ENCODE results near the gene ZFX.
"Not testable (repeated sequence)": the region's sequence is repeated elsewhere in the genome, so short reads cannot be mapped to it uniquely, and the experiment has no call there.

Gene ZFX

DNA sequence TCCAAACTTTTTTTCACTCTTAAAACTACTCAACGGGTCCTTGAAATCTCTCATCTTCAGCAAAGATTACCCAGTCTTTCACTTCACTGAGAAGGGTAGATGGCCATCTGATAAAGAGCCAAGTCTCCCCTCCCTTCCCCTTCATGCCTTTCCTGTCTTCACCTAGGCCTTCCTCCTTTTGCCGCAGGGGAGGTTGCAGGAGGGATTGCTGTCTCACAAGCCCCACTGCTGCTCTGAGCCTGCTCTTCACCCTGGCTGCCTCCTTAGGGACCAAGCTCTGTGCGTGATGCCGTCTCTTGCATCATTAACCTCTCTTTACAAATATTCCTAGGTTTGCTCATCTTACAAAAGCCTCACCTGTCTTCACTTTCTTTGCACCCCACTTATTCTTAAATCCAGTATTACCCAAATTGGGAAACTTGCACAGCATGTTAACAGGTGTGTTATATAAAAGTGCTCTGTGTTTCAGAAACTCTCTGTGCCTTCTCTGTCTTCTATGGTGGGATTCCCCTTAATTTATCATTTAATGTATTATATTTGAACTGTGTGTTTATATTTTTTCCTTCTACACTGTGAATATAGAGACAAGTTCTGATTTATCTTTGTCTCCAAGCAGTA is 3.8 kb downstream of the ZFX start:
- no peak for DNase-seq

- DNase-seq: no peak
Observed at GRCh38 chrX:24153796-24154189, 4.3 kb downstream of the ZFX start.

DNA sequence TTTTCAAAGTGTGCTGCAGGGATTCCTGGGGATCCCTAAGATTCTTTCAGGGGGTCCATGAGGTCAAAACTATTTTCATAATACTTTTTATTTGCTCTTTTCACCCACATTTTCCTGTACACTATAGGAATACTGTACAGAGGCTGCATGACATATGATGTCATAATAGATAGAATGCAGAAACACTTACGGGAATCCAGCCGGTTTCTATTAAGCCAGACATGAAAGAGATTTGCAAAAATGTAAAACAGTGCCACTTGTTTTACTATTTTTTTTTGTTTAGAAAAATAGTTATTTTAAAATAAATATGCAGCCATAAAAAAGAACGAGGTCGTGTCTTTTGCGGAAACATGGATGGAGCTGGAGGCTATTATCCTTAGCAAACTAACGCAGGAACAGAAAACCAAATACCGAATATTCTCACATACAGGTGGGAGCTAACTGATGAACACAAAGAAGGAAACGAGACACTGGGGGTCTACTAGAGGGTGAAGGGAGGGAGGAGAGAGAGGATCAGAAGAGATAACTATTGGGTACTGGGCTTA is 5.0 kb downstream of the ZFX start:
- no peak for DNase-seq

GRCh38 chrX:24155747-24156146 is 6.2 kb downstream of the ZFX start:
- DNase-seq: not testable (repeated sequence)

DNA sequence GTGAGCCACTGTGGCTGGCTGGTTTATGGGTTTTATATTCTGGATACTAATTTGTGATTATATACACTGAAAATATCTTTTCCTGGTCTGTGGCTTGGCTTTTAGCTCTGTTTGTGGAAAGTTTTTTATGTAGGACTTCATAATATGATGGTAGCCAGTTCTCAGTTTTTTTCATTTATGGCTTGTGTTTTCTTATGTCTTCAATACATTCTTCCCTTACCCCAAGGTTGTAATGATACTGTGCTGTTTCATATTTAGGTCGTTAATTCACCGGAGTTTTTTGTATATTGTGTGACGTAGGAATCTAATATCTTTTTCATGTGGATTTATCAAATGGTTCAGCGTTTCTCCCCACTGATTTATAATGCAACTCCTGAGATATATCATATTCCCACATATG is 6.6 kb downstream of the ZFX start:
- no peak for DNase-seq

DNA sequence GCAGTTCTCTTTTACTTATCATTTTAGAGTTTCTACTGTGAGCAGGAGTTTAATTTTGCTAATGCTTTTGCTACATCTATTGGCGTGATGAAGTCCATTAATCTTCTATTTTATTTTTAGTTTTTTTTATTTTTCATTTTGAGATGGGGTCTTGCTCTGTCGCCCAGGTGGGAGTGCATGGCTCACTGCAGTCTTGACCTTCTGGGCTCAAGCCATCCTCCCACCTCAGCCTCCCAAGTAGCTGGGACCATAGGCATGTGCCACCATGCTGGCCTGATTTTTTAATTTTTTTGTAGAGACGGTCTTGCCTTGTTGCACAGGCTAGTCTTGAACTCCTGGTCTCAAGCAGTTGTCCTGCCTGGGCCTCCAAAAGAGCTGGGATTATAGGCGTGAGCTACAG is 9.4 kb downstream of the ZFX start:
- no peak for DNase-seq

- no peak for DNase-seq
Observed at GRCh38 chrX:24166078-24166477, 16.5 kb downstream of the ZFX start.

- no peak for DNase-seq
Observed at GRCh38 chrX:24167719-24168472, 18.4 kb downstream of the ZFX start.

- DNase-seq: no peak
Observed at GRCh38 chrX:24168807-24169206, 19.3 kb downstream of the ZFX start.

DNA sequence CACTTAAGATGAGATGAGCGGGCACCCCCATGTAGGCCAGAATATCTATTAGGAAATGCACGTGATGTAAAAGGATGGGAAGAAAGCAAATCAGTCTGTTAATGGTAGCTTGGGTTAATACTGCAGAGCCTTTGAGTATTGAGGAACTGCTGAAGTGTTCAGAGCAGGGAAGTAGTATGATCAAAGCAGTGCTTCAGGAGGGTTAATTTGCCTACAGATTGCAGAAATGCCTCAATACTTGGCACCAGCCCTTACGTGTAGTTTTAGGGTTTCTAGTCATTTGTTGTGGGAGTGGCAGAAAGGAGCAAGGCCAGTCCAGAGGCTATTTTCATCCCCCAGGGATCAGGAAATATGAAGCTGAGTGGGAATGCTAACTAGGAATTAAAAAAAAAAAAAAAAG is 19.7 kb downstream of the ZFX start:
- no peak for DNase-seq

- DNase-seq: no peak
Observed at GRCh38 chrX:24173115-24173847, 23.8 kb downstream of the ZFX start.

- DNase-seq: no peak
Observed at GRCh38 chrX:24175276-24175675, 25.7 kb downstream of the ZFX start.

DNA sequence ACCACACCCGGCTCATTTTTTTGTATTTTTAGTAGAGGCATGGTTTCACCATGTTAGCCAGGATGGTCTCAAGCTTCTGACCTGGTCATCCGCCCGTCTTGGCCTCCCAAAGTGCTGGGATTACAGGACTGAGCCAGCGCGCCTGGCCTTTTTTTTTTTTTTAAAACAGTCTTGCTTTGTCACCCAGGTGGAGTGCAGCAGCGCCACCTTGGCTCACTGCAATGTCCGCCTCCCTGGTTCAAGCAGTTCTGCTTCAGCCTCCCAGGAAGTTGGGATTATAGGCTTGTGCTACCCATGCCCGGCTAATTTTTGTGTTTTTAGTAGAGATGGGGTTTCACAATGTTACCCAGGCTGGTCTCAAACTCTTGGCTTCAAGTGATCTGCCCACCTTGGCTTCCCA is 28.9 kb downstream of the ZFX start:
- DNase-seq: no peak

- no peak for DNase-seq
Observed at GRCh38 chrX:24184018-24184417, 34.5 kb downstream of the ZFX start.

- no peak for DNase-seq
Observed at GRCh38 chrX:24186483-24186882, 37.0 kb downstream of the ZFX start.

GRCh38 chrX:24186986-24187385 is 37.5 kb downstream of the ZFX start:
- no peak for DNase-seq

- no peak for DNase-seq
Observed at GRCh38 chrX:24189490-24189889, 40.0 kb downstream of the ZFX start.

DNA sequence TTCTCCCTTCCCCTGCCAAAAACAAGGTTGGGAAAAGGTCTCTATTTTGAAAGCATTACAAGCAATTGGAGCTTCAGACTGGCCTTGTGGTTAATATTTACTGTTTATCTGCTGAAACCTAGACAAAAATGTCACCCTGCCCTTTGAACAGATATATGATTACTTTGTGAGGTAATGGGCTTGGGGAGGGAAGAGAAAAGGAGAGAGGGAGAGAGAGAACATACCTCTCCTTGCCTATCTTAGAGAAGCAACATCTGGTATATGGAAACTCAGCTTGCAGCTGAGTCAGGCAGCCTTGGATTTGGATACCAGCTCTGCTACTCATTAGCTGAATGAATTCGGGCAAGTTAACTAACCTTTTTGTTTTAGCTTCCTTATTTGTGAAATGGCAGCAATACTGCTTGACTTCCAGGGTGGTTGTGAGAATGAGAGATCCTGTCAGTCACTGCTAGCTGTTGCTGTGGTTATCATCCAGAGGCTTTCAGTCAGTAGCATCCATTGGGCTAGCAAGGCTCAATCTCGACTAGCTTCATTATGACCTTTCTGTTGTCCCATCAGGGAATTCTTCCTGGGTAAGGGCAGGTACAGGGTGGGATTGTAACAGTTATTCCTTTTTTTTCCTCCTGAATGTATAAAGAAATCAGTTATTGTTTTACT is 41.1 kb downstream of the ZFX start:
- DNase-seq: no peak

DNA sequence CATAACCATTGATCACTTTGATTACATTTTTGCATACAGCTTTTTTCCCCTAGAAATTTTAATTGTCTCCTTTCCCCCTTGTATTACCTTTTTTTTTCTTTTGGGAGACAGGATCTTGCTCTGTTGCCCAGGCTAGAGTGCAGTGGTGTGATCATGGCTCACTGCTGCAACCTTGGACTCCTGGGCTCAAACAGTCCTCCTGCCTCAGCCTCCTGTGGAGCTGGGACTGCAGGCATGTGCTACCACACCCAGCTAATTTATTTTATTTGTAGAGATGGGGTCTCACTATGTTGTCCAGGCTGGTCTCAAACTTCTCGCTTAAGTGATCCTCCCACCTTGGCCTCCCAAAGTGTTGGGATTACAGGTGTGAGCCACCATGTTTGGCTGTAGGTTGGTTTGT is 47.0 kb downstream of the ZFX start:
- no peak for DNase-seq

DNA sequence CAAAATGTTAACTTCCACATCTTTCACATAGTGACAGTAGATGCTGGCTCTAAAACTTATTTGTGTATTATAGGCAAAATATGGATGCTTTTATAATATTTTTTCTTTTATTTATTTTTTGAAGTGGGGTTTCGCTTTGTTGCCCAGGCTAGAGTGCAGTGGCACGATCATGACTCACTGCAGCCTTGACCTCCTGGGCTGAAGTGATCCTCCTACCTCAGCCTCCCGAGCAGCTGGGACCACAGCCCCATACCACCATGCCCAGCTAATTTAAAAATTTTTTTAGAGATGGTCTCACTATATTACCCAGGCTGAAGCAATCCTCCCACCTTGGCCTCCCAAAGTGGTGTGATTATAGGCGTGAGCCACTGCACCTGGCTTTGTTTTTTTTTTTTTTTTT is 48.6 kb downstream of the ZFX start:
- DNase-seq: no peak

- no peak for DNase-seq
Observed at GRCh38 chrX:24200133-24200532, 50.6 kb downstream of the ZFX start.

DNA sequence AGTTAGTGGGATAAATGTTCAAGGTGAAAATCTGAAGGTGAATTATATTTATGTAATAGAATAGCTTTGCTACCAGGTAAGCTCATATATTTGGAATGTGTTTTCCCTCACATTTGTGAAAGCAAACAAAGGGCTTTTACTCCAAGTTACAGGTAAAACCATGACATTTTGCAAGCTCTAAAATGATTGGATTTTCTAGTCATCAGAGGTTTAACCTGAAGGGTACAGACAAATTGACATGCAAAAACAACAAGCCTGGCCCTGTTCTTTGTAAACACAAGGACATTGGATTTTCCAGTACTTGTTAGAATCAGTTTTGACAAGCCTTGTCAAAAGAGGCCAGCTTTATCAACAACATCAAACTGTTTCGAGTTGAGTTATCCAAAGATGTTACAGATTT is 51.7 kb downstream of the ZFX start:
- no peak for DNase-seq

DNA sequence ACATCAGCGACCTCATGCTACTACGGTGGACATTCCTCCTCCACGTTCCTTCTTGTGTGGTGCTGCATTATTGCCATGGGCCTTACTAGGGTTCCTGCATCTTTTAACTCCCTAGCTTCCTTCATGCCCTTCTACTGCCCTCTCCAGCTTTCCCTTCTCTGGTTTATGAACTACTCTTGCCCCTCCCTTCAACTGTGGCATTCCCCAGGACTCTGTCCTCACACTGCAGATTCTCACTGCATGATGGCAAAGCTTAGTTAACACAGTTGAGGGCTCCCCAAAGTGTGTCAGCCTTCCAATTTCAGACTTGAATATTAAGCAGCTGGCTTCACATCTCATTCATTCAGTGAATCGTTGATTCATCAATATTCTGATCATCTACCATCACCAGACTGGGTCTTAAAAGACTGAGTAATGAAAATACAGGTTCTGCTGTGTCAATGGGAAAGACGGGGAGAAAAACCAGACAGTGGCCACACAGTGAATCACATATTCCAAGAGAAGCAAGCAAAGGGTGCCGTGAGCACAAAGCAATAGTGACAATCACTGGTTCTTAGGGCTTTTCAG is 53.0 kb downstream of the ZFX start:
- no peak for DNase-seq
